AG04450 (cell line): Measurements from ENCODE around the gene DNAH10. TPM values are rescaled to one million over a fixed set of nuclear protein-coding genes. Genes with fewer than 3 reads are reported as not detected.

Source experiments
- CTCF ChIA-PET: fragments of 300-600, 350-600 bp; formaldehyde crosslinking; extraction: SDS; loops from one replicate; lab custom pipeline; 2022; ENCODE audit warnings: antibody characterized with exemption, inconsistent platforms; lab: Charles Lee
- POLR2A ChIA-PET: fragments of 350-600 bp; formaldehyde crosslinking; extraction: SDS; loops from one replicate; lab custom pipeline; 2021; ENCODE audit warnings: antibody characterized with exemption, inconsistent platforms; lab: Yijun Ruan, JAX
- DNase-seq: peaks from one replicate; pipeline ENCODE4 v3.0.0-alpha.2; 2011; ENCODE audit warnings: low read depth, low spot score
- H3K27ac ChIP-seq: one replicate; pipeline ENCODE4 v1.5.1; 2012; ENCODE audit warnings: low read depth, low read length, control low read depth
- H3K27me3 ChIP-seq: one replicate; pipeline ENCODE4 v1.6.0; 2012; ENCODE audit warnings: low read length; ENCODE audit not compliant: control insufficient read depth, insufficient read depth
- H3K4me3 ChIP-seq: 2 replicates; pipeline ENCODE4 v1.5.1; 2011; ENCODE audit warnings: mild to moderate bottlenecking, low read depth, low read length, control low read depth
- H3K9me3 ChIP-seq: 2 replicates; pipeline ENCODE4 v1.5.1; 2012; ENCODE audit warnings: low read length; ENCODE audit not compliant: control insufficient read depth, insufficient read depth
- polyA plus RNA-seq: library from polyadenylated mRNA; depleted of rRNA; stranded (reverse); fragments of >200 nt; gene quantifications from 2 replicates; pipeline ENCODE4 v1.2.3, GENCODE V29; 2011; rRNA removed
- small RNA-seq: library from RNA; depleted of rRNA; stranded (forward); fragments of <200 nt; gene quantifications from one replicate; pipeline ENCODE3, GENCODE V24; 2012; ENCODE audit warnings: low read depth; ENCODE audit not compliant: insufficient read length
- TF ChIP-seq, protein P1 (sequence below): IDR thresholded peaks from 2 replicates; pipeline ENCODE4 v1.5.1; 2011; ENCODE audit warnings: low read depth, low read length, control low read depth, inconsistent platforms

Gene DNAH10
- polyA plus RNA-seq, 1 experiment, result 9.1 TPM

DNA sequence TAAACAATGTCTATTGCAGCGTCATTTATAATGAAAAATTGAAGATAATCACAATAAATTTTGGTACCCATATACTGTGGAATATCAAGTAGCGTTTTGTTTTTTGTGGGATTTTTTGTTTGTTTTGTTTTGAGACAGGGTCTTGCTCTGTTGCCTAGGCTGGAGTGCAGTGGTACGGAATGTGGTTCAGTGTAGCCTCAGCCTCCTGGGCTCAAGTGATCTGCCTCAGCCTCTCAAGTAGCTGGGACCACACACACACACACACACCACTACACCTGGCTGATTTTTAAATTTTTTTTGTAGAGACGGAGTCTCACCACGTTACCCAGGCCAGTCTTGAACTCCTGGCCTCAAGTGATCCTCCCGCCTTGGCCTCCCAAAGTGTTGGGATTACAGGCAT, 217.5 kb downstream of the DNAH10 start:
- no peaks in the 10 kb centered on the region for H3K27me3 ChIP-seq
- H3K9me3 ChIP-seq, result no peaks in the 10 kb centered on the region
- DNase-seq, result no peak
- ChIA-PET CTCF (interaction anchor here (1.8 kb wide), 1 partner anchor 74 kb away, joined by 5 read pairs; no protein-coding TSS in a partner anchor), POLR2A (no interaction called here)
- H3K27ac ChIP-seq, result no peak overlapping the region
- TF ChIP-seq, protein P1, sequence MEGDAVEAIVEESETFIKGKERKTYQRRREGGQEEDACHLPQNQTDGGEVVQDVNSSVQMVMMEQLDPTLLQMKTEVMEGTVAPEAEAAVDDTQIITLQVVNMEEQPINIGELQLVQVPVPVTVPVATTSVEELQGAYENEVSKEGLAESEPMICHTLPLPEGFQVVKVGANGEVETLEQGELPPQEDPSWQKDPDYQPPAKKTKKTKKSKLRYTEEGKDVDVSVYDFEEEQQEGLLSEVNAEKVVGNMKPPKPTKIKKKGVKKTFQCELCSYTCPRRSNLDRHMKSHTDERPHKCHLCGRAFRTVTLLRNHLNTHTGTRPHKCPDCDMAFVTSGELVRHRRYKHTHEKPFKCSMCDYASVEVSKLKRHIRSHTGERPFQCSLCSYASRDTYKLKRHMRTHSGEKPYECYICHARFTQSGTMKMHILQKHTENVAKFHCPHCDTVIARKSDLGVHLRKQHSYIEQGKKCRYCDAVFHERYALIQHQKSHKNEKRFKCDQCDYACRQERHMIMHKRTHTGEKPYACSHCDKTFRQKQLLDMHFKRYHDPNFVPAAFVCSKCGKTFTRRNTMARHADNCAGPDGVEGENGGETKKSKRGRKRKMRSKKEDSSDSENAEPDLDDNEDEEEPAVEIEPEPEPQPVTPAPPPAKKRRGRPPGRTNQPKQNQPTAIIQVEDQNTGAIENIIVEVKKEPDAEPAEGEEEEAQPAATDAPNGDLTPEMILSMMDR, result no peak
- no peak overlapping the region for H3K4me3 ChIP-seq

DNA sequence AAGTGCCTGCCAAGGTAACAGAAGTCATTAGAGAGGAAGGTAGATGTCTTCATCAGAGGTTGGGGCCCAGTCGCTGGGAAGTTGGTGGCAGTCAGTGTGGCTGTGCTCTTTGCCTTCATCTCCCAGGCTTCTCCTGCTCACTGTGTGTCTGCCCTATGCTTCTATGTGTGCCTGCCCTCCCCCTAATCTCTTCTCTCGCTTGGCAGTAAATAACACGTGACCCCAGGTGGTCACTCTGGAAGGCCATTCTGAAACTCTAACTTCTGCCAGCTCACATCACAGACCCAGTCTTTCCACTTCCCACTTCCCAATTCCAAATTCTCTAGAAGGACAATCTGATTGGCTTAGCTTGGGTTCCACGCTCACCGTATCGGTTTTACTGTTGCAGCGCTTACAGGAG, 220.2 kb downstream of the DNAH10 start:
- DNase-seq, result no peak
- Histone ChIP-seq H3K4me3 (no peak overlapping the region), H3K27me3 (no peaks in the 10 kb centered on the region), H3K9me3 (no peaks in the 10 kb centered on the region), H3K27ac (no peak overlapping the region)
- TF ChIP-seq, protein P1, result no peak
- ChIA-PET CTCF (interaction anchor here (1.6 to 2.2 kb wide), 2 partner anchors 11 to 77 kb away, joined by 4 to 17 read pairs; no protein-coding TSS in a partner anchor), POLR2A (no interaction called here)

DNA sequence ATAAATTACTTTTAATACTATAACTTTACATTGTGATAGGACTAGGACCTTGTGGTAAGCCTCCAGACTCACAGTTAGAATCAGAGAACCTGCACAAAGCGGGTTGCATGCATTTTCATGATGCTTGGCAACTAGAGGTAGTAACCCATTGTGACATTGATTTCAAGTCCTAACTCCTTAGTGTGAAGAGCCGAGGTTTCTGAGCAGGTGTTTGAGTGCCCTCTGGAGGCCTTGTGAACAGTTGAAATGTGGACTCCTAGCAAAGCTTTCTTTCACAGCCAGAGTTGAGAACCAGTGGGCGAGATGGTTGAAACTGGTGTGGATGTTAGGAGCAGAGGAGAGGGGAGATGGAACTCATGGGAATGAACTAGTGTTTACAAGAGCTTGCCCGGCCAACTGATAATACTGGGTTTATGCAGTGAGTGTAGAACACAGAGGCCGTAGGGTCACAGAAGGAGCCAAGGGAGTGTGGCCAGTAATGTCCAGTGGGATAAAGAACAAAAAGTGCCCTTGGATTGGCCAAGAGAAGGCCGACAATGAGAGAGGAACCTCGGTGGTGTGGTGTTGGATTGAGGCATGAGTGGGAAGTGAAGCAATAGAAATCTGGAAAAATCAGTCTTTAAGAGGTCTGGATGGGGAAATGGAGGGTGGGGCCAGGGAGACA, 221.9 kb downstream of the DNAH10 start:
- Histone ChIP-seq H3K27ac (no peak overlapping the region), H3K27me3 (no peaks in the 10 kb centered on the region), H3K9me3 (no peaks in the 10 kb centered on the region), H3K4me3 (no peak overlapping the region)
- POLR2A ChIA-PET, result no interaction called here
- no peak for DNase-seq
- CTCF ChIA-PET, result interaction anchor here (0.5 to 3.0 kb wide), 14 partner anchors 9 to 324 kb away, joined by 3 to 28 read pairs (median 6); partner anchors contain the start of gene ATP6V0A2
- TF ChIP-seq, protein P1, result peak; percentile 85

DNA sequence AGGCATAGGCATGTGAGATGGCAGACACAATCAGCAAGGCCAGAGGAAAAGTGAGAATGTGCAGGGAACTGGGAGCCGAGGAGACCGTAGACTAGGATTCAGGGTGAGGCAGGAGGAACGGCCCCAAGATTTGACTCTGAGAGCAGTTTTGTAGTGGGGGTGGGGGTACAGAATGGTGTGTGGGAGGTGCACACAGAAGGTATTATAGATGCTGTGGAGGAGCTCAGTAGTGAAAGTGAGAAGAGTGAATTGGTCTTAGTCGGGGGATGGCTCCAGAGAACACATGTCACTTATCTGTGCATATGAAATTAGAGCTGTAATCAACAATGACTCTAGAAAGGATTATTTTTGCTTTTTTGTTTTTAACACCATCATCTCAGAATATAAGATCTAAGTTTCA, 222.8 kb downstream of the DNAH10 start:
- Histone ChIP-seq H3K9me3 (no peaks in the 10 kb centered on the region), H3K27me3 (no peaks in the 10 kb centered on the region), H3K4me3 (no peak overlapping the region), H3K27ac (no peak overlapping the region)
- POLR2A ChIA-PET, result no interaction called here
- no peak for DNase-seq
- TF ChIP-seq, protein P1, result no peak
- CTCF ChIA-PET, result interaction anchor here (0.6 to 3.0 kb wide), 11 partner anchors 10 to 325 kb away, joined by 3 to 28 read pairs (median 6); no protein-coding TSS in a partner anchor

Small RNA genes within 50 kb of the gene (small RNA-seq; reads per million reads assigned to genes)
- gene AC068790.4 (not detected), gene AC068790.6 (not detected)

Other genes with a start within 250 kb of the DNAH10 start
- gene RILPL1, start 228.6 kb upstream of the DNAH10 start, polyA plus RNA-seq, result 18.7 and 19.8 TPM in 2 replicates
- 241 and 319 TPM in 2 replicates for gene TMED2, start 177.7 kb upstream of the DNAH10 start, polyA plus RNA-seq
- gene DDX55, start 160.2 kb upstream of the DNAH10 start, polyA plus RNA-seq, result 12.6 and 15.4 TPM in 2 replicates
- gene EIF2B1, start 128.6 kb upstream of the DNAH10 start, polyA plus RNA-seq, result 36.6 and 37.8 TPM in 2 replicates
- 35.8 and 55.1 TPM in 2 replicates for gene GTF2H3, start 128.5 kb upstream of the DNAH10 start, polyA plus RNA-seq
- 8.6 and 9.1 TPM in 2 replicates for gene TCTN2, start 91.2 kb upstream of the DNAH10 start, polyA plus RNA-seq
- gene ATP6V0A2, start 49.9 kb upstream of the DNAH10 start, polyA plus RNA-seq, result 28.9 and 30.0 TPM in 2 replicates
- gene CCDC92, start 210.5 kb downstream of the DNAH10 start, polyA plus RNA-seq, result 52.2 and 63.4 TPM in 2 replicates
- gene ZNF664, start 210.9 kb downstream of the DNAH10 start, polyA plus RNA-seq, result 60.1 and 66.6 TPM in 2 replicates